NCI-H146 treated with DMSO at 0.1 percent for 48 hours (cell line): ENCODE data around the gene IFNK.
A peak's percentile ranks its signal among the peaks of the same experiment; 100 is the strongest.

ENCODE experiments used
- DNase-seq: peaks from one replicate; lab custom pipeline; 2025; ENCODE audit not compliant: unreplicated experiment; lab: John Stamatoyannopoulos, UW

IFNK gene

DNA sequence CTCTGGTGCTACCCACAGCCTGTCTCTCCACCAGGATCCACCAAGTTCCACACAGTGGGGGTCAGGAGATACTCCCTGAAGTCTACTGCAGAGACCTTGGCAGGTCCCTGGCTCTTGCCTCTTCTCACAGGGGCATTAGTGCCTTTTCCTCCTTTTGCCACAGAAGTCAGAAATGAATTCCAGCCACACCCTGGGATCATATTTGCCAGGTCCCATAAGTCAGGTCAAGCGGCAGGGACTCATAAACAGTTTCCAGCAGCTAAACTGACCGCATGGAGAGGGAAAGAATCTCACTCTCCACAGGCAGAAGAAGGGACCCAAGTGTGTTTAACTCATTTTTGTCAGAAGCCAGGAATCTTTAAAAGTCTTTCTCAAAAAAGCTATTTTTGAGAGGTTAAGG is 13.3 kb upstream of the IFNK start:
- DNase-seq = no peak

DNA sequence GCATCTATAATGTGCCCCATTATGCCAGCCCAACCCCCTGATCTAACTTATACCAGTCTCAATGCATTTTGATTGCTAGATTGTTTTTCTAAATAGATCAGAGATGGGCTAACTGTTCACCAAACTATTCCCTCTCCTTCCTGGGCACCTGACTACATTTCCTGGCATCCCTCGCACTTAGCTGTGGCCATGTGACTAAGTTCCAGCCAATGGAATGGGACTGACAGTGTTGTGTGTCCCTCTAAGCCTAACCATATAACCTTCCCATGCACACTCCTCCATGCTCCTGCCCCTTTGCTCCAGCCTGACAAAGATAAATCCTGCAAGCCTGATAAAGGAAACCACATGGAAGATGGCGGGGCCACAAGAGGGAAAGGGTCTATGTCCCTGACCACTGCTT is 12.3 kb upstream of the IFNK start:
- DNase-seq = no peak

DNA sequence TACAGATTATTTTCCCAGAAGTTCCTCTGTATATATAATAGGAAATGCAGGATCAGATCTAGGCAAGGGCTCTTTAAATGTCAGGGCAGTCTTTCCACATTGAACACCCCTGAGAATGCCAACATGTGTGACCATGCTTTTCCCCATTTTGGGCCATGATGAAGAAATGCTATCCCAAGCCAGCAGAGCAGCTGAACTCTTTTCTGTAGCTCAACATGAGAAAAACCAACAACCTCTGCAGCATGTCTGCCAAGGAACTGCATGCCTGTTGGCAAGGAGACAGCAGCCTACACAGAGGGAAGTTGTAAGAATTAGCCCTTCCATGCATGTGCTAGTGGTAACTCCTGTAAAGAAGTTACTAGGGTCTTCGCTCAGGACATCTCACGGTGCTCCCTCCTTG is 9.5 kb upstream of the IFNK start:
- DNase-seq = no peak

DNA sequence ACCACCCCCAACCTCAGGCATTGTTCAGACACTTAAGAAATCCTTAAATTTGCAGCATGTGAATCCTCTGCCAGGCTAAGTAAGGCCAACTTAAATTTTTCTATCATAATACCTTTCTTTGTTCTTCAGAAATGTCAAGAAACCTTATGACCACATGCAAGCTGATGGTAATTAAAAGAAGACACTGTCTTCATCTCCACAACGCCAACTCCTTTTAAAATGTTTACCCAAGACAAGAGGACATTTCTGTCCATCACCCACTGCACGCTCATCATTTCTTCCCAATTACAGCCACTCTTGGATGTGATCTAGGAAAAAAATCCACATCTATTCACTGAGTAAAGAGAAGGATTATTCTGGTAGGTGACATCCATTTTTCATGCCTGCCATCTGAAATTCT is 6.1 kb upstream of the IFNK start:
- no peak for DNase-seq

DNA sequence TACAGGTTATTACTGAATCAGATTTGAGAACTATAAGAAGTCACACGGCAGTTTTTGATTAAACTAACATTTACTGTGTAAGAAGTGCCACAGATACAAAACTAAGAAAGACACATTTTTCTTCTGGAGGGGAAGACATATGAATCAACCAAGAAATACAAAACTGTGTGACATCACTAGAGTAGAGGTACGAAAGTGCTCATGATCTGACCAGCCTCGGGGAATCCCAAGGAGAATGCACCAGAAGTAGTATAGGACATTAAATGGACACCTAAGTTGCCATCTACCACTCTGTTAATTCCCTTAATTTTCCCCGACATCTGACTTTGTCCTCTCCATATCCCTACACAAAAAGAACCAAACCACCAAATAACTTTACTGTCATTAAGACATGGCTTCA is 5.3 kb upstream of the IFNK start:
- no peak for DNase-seq

DNA sequence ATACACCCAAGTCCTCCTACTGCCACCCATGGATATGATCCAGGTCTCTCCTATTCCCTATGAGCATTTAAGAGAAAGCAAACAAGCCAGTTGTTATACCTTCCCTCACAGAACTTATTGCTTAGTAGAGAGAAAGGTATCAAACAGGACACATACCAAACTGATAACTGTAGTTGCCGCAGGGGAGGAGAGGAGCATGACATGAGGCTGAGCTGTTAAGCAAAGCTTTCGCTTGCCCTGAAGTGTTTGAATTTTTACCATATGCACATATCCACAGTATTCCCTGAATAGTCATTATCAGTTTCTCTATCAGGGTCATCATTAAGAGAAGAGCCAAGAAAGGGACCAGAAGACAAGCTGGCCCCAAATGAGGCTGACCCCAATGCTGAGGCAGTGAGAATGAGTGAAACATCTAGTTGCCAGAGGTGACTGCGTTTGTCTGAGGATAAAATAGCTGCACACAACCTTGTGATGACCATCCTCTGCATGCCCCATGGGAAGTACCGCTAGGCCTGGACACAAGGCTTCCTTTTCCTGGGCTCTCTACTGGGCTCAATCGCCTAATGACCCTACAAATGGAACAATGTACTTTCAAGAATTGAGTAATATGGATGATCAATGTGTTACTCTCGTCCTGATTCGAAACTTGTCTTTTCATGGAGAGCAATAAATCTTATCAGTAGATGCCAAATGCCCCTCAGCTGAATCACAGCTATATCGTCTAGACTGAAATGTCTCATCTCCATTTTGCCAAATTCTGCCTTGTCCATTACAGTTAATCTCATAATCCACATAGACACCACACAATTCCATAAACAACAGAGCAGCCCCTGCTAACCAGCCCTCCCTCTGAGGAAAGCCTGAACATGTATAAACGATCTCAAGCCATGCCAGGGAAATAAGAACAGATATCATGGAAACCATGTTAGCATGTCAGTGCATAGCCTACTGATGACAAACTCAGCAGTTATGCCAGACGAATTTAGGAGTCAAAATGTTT is 4.3 kb upstream of the IFNK start:
- DNase-seq = no peak

DNA sequence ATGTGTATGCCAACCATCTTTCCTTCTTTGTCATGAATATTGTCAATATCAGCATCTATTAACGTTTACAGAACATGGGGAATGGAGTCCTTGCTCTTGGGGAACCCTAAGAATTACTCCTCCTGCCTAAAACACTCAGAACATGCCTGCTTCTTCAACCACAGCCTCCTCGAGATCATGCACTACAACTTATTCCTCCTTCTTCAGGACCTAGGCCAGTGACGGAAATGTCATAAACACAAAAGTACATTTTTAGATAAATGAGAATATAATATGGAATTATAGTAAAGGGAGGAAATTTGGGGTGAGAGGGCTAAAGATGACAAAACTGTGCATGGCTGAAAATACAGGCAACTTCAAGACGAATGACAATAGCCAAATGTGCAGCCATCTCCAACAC is 3.1 kb upstream of the IFNK start:
- no peak for DNase-seq

DNA sequence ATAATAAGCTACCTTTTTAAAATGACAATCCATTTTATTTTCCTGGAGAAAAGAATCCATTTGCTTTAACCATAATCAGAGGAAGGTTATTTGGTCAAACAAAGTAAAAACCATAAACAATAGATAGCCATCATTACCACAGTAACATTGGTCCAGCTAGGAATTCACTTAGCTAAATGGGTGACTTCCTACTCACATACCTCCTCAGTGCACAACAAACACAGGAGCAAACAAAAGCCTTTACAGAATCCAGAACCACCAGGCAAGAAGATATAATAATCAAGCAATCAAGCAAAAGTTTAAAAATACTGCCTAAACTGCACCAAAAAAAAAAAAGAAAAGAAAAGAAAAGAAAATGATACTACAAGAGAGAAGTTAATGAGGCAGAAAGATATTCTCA is 949 bp upstream of the IFNK start:
- DNase-seq = no peak

DNA sequence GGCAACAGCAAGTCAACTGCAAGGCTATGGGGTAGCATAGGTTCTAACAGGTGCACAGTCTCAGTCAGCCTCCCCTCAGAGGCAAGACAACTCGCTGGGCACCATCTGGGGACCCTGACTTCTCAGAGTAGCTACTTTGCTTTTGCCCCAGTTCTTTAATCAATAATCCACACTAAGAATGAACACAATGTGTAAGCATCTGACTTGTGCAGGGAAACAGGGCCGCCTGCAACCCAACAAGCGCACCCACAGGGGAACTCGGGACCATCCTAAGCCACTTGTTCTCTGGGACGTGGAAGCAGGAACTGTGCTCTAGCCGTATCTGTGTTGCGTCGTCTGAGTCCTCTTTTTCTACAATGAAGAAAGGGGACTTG is 3.6 kb downstream of the IFNK start:
- DNase-seq = no peak

DNA sequence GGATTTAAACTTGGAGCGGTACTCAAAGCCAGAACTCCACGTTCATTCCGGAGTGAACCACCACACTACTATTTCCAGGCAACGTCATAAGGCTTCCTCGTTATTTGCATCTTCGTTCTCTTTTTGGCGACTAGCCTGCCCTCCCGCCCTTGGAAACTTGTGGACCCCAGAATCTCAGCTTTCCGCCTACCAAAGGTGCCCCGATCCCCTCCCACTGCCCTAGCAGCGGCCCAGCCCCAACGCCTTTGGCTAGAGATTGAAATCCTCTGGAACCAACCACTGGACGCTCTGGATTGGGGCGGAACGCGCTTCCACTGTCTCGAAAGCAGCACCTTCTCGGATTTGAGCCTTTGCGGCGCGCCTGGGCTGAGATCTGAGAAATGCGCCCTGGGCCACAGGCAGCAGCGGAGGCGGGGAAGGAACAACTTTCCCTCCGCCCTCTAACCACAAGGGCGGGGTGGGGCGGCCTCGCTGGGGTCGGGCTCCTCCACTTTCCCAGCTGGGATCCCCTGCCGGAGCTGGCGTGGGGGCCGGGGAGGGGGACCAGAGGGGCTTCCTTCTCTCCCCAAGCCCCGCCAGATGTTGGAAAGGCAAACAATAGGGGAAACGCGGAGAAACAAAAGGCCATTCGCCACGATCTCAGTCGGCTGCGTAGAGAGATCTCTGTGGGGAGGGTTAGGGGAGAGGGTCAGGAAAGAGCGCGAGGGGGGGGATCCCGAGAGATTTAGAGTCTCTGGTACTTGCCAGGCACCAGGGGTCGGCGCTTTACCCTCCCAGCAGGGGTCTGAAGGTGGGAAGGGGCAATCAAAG is 4.2 kb downstream of the IFNK start:
- DNase-seq = no peak

DNA sequence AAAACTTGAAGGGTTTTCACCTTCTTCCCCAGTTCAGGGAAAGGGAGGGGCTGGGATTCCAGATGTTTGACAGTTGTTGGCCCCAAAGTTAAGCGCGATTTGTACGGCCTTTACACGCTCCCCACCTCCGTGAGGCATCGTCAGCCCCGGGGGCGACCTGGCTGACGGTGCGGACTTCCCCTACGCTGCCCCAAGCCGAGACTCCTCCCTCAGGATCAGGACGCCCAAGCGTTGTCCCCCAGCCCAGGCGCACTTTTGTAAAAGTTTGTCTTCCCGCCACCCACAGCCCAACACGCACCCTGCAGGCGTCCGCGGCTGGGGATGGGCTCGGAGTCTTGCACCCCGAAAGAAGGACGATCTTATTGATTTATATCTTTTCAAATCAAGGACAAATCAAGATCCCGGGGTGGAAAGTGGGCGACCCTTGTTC is 4.8 kb downstream of the IFNK start:
- DNase-seq = no peak

DNA sequence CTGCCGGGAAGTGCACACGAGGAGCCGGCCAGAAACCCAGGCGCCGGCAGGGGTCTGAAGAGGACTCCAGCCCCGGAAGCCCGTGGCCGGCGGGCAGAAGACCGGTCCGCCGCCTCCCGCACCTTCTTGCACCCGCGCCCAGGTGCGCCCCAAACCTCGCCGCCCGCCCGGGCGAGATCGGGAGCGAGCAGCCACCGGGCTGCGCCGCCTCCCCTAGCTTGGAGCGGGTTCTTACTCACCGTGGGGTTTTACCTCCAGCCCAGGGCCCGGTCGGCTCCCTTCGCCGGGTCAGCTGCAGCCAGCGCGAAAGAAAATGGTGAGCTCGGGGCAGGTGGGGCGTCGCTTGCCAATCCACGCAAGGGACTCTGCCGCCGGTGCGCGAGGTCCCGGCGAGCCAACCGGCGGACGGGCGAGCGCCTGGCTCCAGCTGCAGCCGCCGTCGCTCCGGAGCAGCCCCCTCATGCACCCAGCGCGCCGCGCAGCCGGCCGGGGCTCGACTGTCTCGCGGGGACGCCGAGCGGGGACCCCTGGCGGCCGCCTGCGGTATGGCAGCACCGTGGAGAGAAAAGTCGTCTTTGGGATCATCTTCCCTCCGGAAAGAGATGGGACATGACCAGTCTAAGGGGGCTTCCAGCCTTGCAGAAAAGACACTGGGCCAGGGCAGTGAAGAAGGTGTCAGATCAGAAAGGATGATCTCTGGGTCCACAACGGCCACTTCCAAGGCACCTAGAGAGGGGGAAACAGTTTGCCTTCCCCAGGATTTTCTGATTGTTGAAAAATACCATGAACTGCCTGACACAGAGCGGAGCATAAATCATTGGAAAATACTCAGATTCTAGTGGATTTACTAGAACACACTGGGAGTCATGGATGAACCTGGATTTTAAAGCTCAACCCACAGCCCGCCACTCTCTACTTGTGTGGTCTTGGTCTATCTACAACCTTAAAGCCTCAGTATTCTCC is 5.5 kb downstream of the IFNK start, which contains the start of gene MOB3B:
Gene MOB3B, minus strand, starts transcription at position 499 of the 963 bp plus-strand sequence. CDS start 74,264 bp downstream, outside the sequence.
- DNase-seq = peak; percentile 72

DNA sequence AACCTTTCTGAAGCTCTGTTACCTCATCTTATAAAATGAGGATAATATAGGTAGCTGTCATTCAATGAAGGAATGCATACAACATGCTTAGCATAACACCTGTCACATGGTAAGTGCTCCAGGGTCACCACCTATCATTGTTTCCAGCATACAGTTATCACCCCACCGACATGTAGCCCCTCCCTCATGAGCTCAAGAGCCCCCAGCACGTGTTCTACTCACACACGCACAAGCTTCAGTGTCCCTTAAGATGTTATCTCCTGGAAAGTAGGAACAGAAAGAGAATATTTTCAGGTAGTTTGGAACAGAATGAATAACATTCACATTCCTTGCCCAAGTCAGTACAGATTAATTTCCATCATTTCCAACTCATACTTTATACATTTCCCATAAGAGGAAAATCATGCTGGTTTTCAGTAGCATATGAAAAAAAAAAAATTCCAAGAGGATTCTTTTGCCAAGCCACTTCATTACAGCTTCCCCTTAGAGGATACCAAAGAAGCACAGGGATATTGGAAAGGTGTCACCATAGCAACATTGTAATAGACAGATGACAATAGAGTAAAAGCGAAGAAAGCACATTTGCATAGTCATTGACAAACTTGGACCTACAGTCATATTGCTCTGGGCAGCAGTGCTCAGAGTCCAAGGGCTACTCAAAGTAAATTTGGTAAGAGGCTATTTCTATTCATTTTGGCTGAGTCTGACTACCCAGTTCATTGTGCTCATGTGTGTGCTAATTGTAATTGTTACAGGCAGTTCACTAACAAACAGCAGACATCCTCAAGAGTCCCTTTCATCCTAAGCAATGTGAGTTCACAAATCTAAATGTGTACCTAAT is 7.0 kb downstream of the IFNK start:
- DNase-seq = no peak

DNA sequence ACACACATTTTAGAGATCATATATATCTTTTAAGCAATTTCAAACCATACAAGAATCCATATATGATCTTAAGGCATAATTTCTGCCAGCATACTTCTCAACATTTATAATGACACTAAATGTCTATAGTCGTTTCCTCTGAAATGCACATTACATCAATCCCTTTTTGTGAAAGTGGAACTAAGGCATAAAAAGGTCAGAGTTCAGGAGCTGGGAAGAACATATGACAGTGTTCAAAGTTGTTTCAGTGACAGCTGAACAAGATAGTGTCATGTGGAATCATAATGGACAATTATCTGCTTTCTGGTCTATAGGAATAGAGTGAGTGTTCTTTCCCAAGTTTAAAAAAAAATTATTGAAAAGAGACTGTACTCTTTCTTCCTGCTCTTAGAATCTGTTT is 8.0 kb downstream of the IFNK start:
- no peak for DNase-seq

DNA sequence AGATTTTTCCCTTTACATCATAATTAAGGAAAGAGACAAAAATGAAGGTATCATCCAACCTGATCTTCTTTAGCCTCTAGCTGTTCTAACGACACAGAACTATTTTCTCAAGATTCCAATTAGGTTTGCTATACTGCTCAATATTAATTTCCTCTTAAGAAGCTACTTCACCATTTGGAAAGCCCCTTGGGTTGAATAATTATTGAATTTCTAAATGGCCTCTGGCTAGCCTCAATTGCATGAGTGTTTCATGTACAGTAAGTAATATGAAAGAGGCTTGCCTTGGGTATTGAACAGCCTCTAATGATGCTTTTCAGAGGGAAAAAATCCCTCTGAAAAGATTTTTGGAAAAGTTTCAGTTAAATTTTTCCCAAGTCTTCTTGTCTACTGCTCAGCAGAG is 9.2 kb downstream of the IFNK start:
- no peak for DNase-seq

DNA sequence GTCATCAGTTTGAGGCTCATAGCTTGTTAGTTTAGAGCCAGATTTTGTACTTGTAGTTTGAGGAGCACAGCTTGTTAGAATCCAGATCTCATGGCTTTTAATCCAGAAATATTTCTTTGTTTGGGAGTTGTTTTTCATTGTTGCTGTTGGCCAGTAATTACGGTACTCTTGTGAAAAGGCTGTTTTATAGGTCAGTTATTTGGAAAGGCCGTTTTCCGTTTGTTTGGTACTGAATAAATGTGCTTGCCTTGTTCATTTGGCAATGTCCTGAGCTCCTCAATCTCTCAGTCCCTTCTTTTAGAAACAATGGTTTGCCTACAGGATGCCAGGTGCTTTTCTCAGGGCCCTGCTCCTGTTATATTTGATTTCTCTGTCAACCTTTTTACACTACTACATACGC is 10.0 kb downstream of the IFNK start:
- no peak for DNase-seq

DNA sequence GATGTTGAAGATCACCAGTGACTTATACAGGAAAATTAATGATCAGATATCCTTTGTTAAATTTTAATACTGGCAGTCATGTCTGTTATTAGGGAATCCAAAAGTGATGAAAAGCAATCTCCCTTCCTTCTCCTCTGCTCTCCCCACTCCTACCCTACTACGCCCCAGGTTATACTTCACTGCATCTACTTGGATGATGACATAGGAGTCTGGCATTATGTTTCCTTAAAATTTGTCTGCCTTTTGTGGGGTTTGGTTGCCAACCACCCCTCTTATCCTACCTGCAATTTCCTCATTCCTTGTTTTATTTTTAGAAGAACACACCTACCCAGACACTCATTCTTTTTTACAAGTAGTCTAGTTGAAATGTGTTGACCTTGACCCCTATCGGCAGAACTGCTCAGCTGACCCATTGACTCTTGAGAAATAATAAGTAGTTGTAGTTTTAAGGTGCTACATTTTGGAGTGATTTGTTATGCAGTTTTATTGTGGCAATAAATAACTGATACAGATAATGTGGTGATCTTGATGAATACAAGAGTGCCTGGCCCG is 10.6 kb downstream of the IFNK start:
- no peak for DNase-seq

DNA sequence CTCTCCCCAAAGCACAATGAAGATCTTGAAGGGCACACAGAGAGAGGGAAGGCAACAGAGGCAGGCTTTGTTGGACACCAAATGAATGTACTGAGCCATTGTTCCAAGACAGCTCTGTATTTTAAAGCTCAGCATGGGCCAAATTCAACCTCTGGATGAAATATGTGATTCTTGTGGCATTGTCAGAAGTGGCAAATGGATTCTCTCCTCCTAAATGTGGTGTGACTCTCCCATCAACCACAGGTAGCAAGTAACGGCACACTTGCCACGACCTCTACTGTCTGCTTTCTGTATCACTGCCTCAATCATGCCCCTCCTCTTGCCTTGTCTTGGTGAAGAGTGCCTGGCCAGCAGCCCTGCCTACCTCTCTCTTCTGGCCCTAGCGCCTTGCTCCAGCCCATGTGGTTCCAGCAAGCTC is 11.6 kb downstream of the IFNK start:
- DNase-seq = no peak

DNA sequence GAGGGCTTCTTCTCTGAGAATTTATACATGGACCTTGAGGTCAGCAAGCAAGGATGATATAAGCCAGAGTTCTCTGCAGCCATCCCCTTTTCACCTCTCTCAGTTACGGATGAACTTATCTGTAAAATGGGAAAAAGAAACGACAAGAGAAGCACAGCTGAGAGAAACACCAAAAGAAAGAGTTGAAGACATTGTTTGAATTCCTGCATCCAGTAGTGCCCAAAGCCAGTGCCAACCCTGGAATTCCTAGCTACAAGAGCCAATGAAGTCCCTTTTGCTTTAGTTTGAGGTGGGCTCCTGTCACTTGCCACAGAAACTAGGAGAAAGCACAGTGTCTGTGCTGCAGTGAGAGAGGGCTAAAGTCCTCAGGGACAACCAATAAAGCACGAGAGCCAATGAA is 12.1 kb downstream of the IFNK start:
- DNase-seq = no peak

DNA sequence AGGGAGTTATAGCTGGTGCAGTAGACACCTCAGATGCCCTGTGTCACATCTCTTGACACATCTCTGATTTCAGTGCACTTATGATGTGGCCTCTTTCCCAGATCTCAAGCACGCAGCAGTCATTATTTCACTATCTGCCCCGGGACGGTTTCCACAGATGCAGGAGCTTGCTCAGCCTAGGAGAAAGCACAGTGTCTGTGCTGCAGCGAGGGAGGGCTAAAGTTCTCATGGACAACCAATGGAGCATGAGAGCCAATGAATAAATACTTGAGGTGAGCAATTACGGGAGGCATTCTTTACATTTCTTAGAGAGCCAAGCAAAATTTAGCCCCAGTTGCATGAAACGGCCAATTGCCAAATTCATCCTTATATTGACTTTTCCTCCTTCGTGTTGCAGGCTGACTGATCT is 12.9 kb downstream of the IFNK start:
- DNase-seq = no peak
